ENCODE data around the gene GOLGA6L2.
"Not testable (repeated sequence)": the region's sequence is repeated elsewhere in the genome, so short reads cannot be mapped to it uniquely, and the experiment has no call there.

Gene GOLGA6L2

DNA sequence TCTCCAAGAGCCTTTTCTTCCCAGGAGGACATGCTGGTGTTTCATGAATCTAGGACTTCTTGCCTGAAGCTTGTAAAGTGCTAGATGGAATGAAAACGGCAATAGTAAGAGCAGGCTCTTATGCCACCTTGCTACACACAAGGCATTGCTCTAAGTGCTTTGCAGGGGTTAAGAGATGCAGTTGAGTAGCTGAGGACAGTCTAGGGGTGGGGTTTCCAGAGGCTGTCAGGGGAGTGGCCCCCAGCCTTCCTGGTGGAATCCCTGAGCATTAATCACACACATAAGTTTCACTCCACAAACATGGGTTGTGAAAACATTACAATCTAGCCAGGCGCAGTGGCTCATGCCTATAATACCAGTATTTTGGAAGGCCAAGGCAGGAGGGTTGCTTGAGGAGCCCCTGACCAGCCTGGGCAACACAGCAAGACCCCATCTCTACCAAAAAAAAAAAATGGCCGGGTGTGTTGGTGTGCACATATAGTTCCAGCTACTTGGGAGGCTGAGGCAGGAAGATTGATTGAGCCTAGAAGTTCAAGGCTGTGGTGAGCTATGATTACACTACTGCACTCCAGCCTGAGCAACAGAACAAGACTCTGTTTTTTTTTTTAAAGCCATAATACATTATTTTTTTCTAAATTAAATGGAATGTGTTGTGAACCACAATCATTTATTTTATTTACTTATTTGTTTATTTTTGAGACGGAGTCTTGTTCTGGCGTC lies 34.0 kb downstream of the GOLGA6L2 start:
- not testable (repeated sequence) for H3K4me1 Mint-ChIP-seq (ENCODE audit: low read depth); H3K27ac Mint-ChIP-seq; H3K36me3 Mint-ChIP-seq (ENCODE audit: low read depth); H3K9me3 Mint-ChIP-seq; H3K27me3 Mint-ChIP-seq; H3K4me3 Mint-ChIP-seq

DNA sequence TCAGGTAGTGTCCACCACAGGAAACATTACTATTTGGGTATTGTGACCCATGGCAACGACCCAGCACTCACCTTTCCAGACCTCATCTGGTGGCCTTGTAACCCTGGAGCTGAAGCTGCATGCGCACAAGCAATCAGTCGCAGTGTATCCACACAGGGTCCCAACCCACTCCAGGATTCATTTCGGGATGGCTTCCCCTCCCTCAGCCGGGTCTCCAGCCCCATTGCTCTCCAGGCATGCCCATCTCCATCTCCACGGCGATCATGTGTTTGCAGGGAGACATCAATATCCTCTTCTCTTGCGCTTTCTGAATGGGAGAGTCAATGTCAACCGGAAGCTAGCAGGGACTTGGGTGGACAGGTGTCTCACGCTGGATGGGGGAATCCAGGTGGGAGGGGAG lies 35.2 kb downstream of the GOLGA6L2 start:
- Mint-ChIP-seq H3K9me3 (peaks cover 4% of the 10 kb centered on the region), H3K27ac (no peak overlapping the region), H3K4me1 (ENCODE audit: low read depth) (no peaks in the 10 kb centered on the region), H3K36me3 (ENCODE audit: low read depth) (no peaks in the 10 kb centered on the region), H3K27me3 (peaks cover 4% of the 10 kb centered on the region), H3K4me3 (no peak overlapping the region)

DNA sequence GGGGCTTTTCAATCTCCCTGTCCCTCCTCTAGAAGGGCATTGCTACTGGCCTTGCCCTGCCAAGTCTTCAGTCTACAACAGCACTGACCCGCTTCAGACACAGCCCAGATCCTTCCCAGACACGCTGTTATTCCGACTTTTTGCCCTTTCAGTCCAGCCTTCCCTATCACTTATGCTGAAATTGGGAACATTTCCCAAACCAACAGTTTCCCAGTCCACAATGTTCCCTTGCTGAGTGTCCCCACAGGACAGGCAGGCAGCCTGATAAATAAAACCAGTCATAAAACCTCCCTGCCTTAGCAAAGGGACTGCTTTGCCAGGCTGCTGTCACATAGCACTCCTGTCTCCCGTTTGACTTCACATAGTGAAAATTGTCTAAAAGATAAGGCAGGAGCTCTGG lies 43.5 kb downstream of the GOLGA6L2 start:
- H3K27ac Mint-ChIP-seq = no peak overlapping the region

DNA sequence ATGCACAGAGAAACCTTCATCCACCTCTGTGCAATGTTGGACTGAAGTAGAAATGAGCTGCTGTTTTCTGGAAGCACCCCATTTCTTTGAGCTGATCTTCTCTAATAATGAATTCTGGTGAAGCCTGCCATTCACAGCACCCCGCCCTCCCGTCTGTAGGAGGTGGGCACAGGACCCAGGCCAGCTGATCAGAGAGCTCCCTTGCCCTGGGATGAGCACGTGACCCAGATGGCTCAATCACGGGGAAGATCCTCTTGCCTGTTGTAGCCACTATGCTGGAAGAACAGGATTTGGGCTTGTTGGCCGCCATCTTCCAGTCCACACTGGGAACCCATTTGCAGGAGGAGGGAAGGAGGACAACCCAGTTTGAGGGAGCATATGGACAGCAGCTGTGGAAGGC lies 44.5 kb downstream of the GOLGA6L2 start:
- H3K36me3 Mint-ChIP-seq (ENCODE audit: low read depth) = no peaks in the 10 kb centered on the region
- no peaks in the 10 kb centered on the region for H3K4me1 Mint-ChIP-seq (ENCODE audit: low read depth)
- no peak overlapping the region for H3K4me3 Mint-ChIP-seq
- peaks cover 8% of the 10 kb centered on the region for H3K9me3 Mint-ChIP-seq
- peaks cover 16% of the 10 kb centered on the region for H3K27me3 Mint-ChIP-seq
- no peak overlapping the region for H3K27ac Mint-ChIP-seq

More for the DNA sequence above, 43.5 kb downstream of the GOLGA6L2 start:
- peaks cover 8% of the 10 kb centered on the region for H3K9me3 Mint-ChIP-seq
- no peak overlapping the region for H3K4me3 Mint-ChIP-seq
- peaks cover 16% of the 10 kb centered on the region for H3K27me3 Mint-ChIP-seq
- H3K4me1 Mint-ChIP-seq (ENCODE audit: low read depth) = no peaks in the 10 kb centered on the region
- H3K36me3 Mint-ChIP-seq (ENCODE audit: low read depth) = no peaks in the 10 kb centered on the region

DNA sequence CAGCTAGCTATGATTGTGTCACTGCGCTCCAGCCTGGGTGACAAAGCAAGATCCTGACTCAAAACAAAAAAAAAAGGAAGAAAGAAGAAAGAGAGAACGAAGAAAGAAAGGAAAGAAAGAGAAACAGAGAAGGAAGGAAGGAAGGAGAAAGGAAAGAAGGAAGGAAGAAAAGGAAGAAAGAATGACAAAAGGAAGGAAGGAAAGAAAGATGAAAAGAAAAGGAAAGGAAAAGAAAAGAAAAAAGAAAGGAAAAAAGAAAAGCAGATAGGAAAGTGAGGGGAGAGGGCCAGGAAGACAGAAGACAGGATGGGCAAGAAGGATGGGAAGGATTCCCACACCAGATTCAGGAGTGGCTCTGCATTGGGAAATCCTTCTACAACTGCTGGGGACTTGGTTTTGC lies 44.9 kb downstream of the GOLGA6L2 start:
- no peak overlapping the region for H3K4me3 Mint-ChIP-seq
- H3K9me3 Mint-ChIP-seq = peaks cover 7% of the 10 kb centered on the region
- H3K27me3 Mint-ChIP-seq = peaks cover 15% of the 10 kb centered on the region
- no peaks in the 10 kb centered on the region for H3K36me3 Mint-ChIP-seq (ENCODE audit: low read depth)
- H3K4me1 Mint-ChIP-seq (ENCODE audit: low read depth) = no peaks in the 10 kb centered on the region
- no peak overlapping the region for H3K27ac Mint-ChIP-seq

GRCh38 chr15:23401627-23402026 lies 45.4 kb downstream of the GOLGA6L2 start:
- H3K4me1 Mint-ChIP-seq (ENCODE audit: low read depth) = no peaks in the 10 kb centered on the region
- no peak overlapping the region for H3K27ac Mint-ChIP-seq
- no peak overlapping the region for H3K4me3 Mint-ChIP-seq
- peaks cover 4% of the 10 kb centered on the region for H3K9me3 Mint-ChIP-seq
- no peaks in the 10 kb centered on the region for H3K36me3 Mint-ChIP-seq (ENCODE audit: low read depth)
- H3K27me3 Mint-ChIP-seq = peaks cover 12% of the 10 kb centered on the region

DNA sequence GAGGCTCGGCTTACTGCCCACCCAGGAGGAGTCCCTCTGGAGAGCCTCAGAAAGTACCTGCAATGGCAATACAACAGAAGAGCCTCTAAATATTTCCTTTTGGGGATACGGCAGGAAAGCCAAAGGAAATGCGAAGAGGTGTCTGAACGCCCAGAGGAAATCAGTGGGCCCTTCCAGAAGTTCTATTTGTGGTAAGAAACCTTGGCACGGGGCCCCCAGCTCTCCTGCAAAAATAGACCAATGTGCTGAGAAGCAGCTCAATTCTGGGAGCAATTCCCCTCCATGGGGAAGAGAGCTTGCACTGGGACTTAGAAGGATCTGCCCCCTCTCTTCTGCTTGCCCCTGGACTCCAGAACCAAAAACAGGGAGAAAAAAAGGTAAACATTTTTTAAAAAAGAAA lies 47.8 kb downstream of the GOLGA6L2 start:
- H3K4me1 Mint-ChIP-seq (ENCODE audit: low read depth); H3K4me3 Mint-ChIP-seq; H3K27ac Mint-ChIP-seq; H3K9me3 Mint-ChIP-seq; H3K36me3 Mint-ChIP-seq (ENCODE audit: low read depth): not testable (repeated sequence)
- H3K27me3 Mint-ChIP-seq = peaks cover 12% of the 10 kb centered on the region

GRCh38 chr15:23398357-23398756 lies 48.7 kb downstream of the GOLGA6L2 start:
- not testable (repeated sequence) for H3K27me3 Mint-ChIP-seq; H3K27ac Mint-ChIP-seq; H3K4me1 Mint-ChIP-seq (ENCODE audit: low read depth)

GRCh38 chr15:23397779-23398178 lies 49.3 kb downstream of the GOLGA6L2 start:
- no peak overlapping the region for H3K27ac Mint-ChIP-seq
- H3K36me3 Mint-ChIP-seq (ENCODE audit: low read depth) = no peaks in the 10 kb centered on the region
- H3K4me3 Mint-ChIP-seq = no peak overlapping the region
- H3K9me3 Mint-ChIP-seq = no peaks in the 10 kb centered on the region
- H3K27me3 Mint-ChIP-seq = peaks cover 8% of the 10 kb centered on the region
- no peaks in the 10 kb centered on the region for H3K4me1 Mint-ChIP-seq (ENCODE audit: low read depth)

More at GRCh38 chr15:23398357-23398756, 48.7 kb downstream of the GOLGA6L2 start:
- H3K4me3 Mint-ChIP-seq; H3K9me3 Mint-ChIP-seq; H3K36me3 Mint-ChIP-seq (ENCODE audit: low read depth): not testable (repeated sequence)

DNA sequence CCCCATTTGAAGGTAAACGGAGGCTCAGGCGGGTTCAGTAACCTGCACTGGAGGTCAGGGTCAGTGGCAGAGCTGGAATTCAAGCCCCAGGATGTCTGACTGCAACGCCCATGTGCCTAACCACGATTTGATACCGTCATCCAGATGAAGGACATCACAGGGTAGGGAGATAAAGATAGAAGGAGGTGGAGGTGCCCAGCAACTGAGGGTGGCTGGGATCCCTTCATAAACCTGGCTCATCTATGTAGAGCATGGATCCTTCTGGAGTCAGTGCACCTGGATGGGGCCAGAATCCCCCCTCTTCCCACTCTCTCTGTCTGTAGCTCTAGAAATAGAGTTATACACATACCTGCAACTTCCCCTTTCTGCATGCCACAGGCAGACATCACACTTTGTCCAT lies 51.2 kb downstream of the GOLGA6L2 start:
- Mint-ChIP-seq H3K4me3 (no peak overlapping the region), H3K27ac (no peak overlapping the region), H3K9me3 (no peaks in the 10 kb centered on the region), H3K27me3 (peaks cover 8% of the 10 kb centered on the region), H3K4me1 (ENCODE audit: low read depth) (no peaks in the 10 kb centered on the region), H3K36me3 (ENCODE audit: low read depth) (no peaks in the 10 kb centered on the region)

DNA sequence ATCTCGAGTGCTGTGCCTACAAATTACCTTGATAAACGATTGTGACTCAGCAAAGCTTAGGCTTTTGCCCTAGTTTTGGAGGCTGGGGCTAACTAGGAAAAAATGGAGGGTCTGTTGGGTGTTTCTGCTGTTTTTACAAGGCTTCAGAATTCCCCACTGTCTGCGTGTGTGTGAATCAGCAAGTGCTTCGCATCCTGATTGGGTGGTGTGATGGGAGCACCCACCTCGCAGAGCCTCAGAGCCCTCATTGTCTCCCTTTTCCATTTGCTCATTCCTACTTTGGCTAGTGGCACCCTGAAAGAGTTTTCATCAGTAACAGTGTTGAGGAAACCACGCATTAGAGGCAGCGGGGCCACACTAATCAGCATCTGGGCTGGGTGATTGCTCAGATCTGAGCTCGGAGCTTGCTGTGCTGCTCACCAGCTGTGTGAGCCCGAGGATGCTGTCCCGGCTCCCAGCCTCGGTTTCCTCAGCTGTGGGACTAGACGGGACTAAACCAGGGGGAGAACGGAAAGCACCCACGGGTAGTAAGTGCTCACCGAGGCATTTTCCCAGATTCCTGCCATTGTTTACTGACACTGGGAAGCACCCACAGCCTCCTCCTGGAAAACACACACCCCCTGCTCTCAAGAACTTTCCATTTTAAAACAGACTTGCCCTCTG lies 51.9 kb downstream of the GOLGA6L2 start:
- H3K36me3 Mint-ChIP-seq (ENCODE audit: low read depth) = no peaks in the 10 kb centered on the region
- no peaks in the 10 kb centered on the region for H3K9me3 Mint-ChIP-seq
- no peak overlapping the region for H3K27ac Mint-ChIP-seq
- H3K27me3 Mint-ChIP-seq = peaks cover 4% of the 10 kb centered on the region
- H3K4me1 Mint-ChIP-seq (ENCODE audit: low read depth) = no peaks in the 10 kb centered on the region
- H3K4me3 Mint-ChIP-seq = no peak overlapping the region

Data from stimulated activated naive CD8-positive, alpha-beta T cell treated with anti-CD3 and anti-CD28 coated beads, Interleukin-15, Interleukin-2, amounts not matched to agents 100 ng/mL and 50 ng/mL, for 24 hours (primary cell).